CD4-positive, alpha-beta T cell treated with Interleukin-17A for 4 hours (primary cell): ENCODE measurements around the gene FGFR4.
"Not testable (repeated sequence)": the region's sequence is repeated elsewhere in the genome, so short reads cannot be mapped to it uniquely, and the experiment has no call there.

Experiments used
- DNase-seq: peaks from one replicate; pipeline ENCODE4 v3.0.0-alpha.2; 2020; ENCODE audit warnings: mixed read lengths

The FGFR4 gene

DNA sequence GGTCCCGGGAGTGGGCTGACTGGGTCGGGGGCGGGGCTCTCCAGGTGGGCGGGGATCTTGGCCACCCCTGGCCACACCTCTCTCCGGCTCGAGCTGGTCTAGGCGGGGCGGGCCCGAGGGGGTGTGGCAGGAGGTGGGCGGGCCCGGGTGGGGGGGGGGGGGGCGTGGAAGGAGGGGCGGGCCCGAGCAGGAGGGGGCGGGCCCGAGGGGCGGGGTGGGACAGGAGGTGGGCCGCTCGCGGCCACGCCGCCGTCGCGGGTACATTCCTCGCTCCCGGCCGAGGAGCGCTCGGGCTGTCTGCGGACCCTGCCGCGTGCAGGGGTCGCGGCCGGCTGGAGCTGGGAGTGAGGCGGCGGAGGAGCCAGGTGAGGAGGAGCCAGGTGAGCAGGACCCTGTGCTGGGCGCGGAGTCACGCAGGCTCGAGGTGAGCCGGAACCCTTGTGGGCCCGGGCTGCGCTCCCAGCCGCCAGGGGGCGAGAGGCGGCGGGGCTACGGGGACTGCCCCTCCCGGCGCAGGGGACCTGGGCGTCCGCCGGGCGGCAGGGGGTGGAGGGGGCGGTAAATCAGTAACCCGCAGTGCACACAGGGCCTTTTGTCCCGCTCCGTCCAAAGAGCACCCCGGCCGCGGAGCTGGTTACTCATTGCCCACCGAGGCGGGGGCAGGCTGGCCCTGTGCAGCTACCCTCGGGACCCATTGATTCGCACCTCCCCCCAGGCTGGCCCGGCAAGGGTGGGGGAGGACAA, at the start of gene FGFR4:
FGFR4 (plus strand) TSS at position 262 of the 744 bp plus-strand sequence. CDS start 2,688 bp downstream, outside the sequence.
- peak; percentile 79 for DNase-seq

DNA sequence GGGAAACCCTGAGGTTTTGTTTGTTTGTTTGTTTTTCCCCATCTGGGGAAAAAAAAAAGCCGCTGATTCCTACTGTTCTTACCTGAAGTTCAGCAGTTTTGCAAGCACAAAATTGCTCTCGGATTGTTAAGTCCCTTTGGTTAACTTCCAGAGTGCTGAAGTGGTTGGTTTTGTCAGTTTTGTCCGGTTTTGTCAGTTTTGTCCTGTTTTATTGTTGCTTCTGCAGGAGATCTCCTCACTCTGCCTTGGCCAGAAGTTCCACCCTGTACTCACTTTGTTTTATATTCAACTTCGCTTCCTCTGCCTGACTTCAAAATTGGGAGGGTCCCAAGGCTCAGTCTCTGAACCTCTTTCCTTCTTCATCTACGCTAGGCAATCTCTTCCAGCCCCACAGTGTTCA, 49.8 kb upstream of the FGFR4 start:
- DNase-seq, result no peak

GRCh38 chr5:177040814-177041420, 45.8 kb upstream of the FGFR4 start:
- DNase-seq, result no peak

DNA sequence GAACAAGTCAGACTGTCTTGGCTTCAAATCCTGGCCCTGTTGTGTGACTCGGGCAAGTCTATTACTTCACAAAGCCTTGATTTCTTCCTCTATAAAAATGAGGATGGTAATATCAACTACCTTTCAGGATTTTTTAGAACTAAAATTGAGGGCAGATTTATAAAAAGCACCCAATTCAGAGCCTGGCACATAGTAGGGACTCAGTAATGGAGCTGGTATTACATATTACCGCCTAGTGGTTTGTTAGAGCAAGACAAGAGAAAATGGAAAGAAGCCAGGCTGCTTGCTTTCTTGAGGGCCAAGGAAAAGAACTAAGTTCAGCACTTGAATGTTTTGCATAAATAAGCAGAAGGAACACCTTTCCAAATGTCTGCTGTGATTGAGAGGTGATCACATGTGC, 44.8 kb upstream of the FGFR4 start:
- DNase-seq, result no peak

GRCh38 chr5:177043114-177043513, 43.6 kb upstream of the FGFR4 start:
- DNase-seq, result no peak

- no peak for DNase-seq
Observed at GRCh38 chr5:177043958-177044357, 42.8 kb upstream of the FGFR4 start.

DNA sequence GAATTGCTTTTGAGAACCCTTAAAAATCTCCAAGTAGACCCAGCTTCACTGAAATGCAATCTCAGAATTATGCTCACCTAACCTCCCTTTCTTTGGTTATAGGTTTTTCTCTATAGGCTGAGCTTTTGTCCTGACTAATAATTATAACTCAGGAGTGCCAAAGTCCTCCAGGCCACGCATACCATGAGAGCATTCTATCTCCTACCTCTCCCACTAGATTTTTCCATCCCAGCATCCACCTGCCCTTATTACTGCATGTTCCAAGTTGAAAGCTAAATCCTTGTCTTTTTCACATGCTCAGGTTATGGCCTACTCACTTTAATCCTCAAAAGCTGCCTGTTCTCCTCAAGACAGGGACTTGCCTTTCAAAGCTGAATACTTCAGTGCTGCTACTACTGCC, 42.1 kb upstream of the FGFR4 start:
- DNase-seq, result no peak

DNA sequence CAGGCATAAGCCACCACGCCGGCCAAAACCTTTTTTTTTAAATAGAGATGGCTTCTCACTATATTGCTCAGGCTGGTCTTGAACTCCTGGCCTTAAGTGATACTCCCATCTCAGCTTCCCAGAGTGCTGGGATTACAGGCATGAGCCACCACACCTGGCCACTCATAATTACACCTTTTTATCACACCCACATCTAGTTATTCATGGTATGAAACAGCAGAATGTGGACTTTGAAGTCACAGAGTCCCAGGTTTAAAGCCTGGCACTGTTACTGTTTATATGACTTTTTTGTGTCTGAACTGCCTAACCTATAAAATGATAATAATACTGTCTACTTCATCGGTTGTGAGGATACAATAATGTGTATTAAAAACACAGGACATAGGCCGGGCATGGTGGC, 41.1 kb upstream of the FGFR4 start:
- no peak for DNase-seq

- not testable (repeated sequence) for DNase-seq
Observed at GRCh38 chr5:177048531-177048930, 38.2 kb upstream of the FGFR4 start.

- DNase-seq, result peak; percentile 8
Observed at GRCh38 chr5:177049285-177049684, 37.4 kb upstream of the FGFR4 start.

GRCh38 chr5:177064500-177065277, 22.0 kb upstream of the FGFR4 start:
- DNase-seq, result no peak

GRCh38 chr5:177065491-177065890, 21.2 kb upstream of the FGFR4 start:
- no peak for DNase-seq

DNA sequence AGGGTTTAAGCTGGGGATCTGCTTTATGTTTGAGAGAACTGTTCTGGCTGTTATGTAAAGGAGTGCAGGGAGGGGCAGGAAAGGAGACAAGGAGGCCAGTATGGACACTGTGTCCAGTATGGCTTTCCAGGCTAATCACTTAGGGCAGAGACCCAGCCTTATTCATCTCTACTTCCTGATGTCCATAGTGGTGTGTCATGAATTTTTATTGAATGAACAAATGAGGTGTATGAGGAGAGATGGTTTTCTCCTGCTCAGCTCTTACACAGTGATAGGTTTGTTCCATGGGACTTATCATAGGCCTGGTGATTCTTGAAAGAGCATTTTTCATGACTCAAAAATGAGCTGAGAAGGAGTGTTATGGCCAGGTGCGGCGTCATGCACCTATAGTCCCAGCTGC, 20.5 kb upstream of the FGFR4 start:
- DNase-seq, result no peak

DNA sequence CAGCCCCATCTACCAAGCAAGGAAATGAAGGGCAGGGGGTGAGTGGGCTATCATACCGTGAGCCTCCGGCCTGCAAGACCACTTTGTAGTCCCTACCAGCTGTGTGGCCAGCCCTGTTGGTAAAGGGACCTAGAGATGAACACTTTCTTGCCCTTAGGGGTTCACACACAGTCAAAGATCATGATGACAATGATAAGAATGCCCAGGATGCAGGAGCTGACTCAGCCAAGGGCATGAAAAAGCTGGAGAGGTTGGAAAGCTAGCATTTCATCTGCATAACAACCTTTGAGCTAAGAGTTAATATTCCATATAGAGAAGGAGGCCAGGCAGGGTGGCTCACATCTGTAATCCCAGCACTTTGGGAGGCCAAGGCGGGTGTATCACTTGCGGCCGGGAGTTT, 19.2 kb upstream of the FGFR4 start:
- no peak for DNase-seq

DNA sequence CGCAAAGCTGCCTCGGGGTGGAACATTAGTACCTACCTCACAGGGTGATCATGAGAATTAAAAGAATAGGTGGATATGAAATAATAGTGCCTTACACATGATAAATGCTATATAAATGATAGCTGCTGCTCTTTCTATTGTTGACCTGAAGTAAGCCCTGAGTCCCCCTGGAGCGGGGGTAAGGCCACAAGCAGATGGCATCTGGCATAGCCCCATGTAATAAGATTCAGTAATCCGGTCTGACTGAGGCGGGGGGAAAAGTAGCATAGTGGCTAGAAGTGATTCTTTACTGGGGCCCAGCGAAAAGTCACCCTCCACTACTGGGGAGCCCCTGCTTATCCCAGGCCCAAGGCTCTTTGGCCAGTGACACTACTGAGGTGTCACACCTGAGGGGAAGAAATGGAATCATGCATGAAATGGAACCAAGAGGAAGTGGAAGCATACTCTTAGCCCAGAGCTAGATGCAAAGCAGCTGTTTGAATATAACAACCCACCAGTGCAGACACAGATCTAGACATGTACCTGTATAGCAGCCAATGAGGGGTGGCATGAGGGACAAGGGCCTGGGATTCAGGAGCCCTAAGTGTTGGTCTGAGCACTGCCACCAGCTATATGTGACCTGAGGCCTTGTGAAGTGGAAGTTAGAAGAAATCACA, 16.1 kb upstream of the FGFR4 start:
- DNase-seq, result no peak

- peak; percentile 80 for DNase-seq
Observed at GRCh38 chr5:177071666-177072385, 14.9 kb upstream of the FGFR4 start.

DNA sequence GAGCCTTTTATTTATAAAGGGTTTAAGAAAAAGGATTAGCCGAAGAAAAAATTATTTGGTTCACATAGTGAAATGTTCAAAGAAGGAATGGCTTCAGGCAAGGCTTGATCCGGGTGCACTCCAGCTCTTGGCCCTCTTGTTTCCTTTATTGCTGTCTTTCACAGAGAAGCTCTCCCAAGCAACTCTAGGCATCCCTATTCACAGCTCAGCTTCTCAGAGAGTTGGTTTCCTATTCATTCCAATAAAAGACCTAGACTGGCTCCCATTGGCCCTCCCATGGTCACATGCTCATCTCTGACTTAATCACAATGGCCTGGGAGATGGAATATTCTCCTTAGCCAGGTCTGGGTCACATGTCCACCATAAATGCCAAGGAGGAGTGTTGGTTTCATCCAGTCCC, 9.4 kb upstream of the FGFR4 start:
- no peak for DNase-seq

DNA sequence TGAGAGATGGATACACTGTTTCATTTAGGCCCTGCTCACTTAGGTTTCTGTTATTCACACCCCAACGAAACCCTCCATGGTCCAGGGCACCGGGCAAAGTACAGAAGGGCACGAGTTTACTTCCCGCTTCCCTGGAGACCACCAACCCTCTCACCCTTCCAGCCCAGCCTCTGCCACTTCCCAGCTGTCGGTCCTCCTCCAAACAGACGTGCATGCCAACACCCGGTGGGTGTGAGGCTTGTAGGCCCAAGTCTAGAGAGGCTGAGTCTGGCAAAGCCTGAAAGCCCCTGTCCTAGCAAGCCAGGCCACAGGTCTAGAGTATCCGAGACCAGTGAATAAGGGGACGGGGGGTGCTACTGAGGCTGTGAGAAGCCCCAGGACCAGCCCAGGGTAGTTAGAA, 7.1 kb upstream of the FGFR4 start:
- DNase-seq, result no peak

GRCh38 chr5:177080265-177080664, 6.5 kb upstream of the FGFR4 start:
- no peak for DNase-seq

DNA sequence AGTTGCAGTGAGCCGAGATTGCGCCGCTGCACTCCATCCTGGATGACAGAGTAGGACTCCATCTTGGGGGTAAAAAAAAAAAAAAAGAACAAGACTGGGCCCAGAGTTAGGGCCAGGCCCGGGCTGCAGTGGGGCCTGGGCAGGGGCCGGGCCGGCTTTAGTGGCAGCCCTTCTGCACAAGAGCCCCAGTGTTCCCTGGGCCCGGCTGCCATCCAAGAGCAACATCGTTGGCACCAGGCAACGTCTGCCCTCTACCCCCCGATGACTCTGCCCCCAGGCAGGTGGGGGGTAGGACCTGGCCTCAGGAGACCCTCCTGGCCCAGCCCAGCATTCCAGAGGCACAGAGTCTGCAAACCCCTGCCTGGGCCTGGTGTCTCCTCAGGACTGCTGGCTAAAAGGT, 4.9 kb upstream of the FGFR4 start:
- DNase-seq, result no peak

DNA sequence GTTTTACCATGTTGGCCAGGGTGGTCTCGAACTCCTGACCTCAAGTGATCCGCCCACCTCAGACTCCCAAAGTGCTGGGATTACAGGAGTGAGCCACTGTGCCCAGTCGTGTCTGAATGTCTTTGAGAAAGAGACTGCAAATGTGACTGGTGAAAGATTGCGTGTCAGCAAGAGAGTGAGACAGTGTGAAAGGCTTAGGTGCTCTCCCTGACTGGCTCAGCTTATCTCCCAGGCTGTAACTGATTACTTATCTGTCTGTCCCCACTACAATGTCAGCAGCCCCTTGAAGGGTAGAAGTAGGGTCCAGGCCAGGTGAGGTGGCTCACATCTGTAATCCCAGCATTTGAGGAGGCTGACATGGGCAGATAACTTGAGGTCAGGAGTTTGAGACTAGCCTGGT, 3.4 kb upstream of the FGFR4 start:
- DNase-seq, result no peak

DNA sequence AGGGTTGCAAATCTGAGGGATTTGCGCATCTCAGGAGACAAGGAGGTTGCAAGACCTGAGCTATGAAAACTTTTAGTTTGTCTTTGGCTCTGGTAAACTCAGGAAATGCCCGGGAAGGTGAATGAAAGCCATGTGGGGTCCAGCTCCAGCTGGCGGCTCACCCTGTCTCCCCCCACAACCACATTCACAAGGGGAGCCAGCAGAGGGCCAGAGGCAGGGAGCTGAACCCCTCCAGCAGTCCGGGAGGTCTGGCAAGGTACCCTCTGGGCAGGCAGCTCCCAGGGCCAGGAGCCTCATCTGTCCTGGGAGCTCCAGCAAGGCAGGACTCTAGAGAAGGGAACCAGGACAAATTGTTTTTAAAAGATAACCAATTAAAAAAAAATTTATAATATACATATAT, 2.5 kb upstream of the FGFR4 start:
- DNase-seq, result no peak
